Prostate gland (tissue), 2 donors: ENCODE measurements around the gene DEXI.

ENCODE experiments used
- CTCF ChIP-seq, 4 experiments: fragments of 200-600 bp in 2 of 4; fragments of 450-650 bp in 2 of 4; sonication (generic) in 2 of 4; IDR thresholded peaks; 1 replicate in 3 of 4; 2 replicates in 1 of 4; pipeline ENCODE4 v1.5.1; 2016 to 2019; ENCODE audit warnings: antibody characterized with exemption in 4 of 4, mild to moderate bottlenecking in 2 of 4, moderate library complexity in 2 of 4
- POLR2A ChIP-seq: fragments of 450-650 bp; IDR thresholded peaks from one replicate; pipeline ENCODE4 v1.6.1; 2016; ENCODE audit warnings: antibody characterized with exemption, mild to moderate bottlenecking

GRCh38 chr16:10967986-10968385, 25.7 kb upstream of the DEXI start:
- TF ChIP-seq CTCF (IDR thresholded peaks at IDR 0.05): no peak
- TF ChIP-seq POLR2A: no peak
